Astrocyte of the spinal cord (primary cell): ENCODE data around the gene CCDC183.

Experiments
- DNase-seq: peaks from one replicate; pipeline ENCODE4 v3.0.0; 2011; ENCODE audit warnings: low read depth, low spot score
- H3K4me3 ChIP-seq: 2 replicates; pipeline ENCODE4 v1.5.1; 2011; ENCODE audit warnings: low read depth, mild to moderate bottlenecking, low read length, moderate library complexity
- in situ Hi-C: cut with HindIII; loops from 2 replicates; pipeline ENCODE4 v1.10.0; 2017; ENCODE audit warnings: low sequenced_read_pairs
- TF ChIP-seq, protein P1 (sequence below): IDR thresholded peaks from 2 replicates; pipeline ENCODE4 v1.5.1; 2012; ENCODE audit warnings: low read depth, mild to moderate bottlenecking, low read length, inconsistent platforms

CCDC183 gene

DNA sequence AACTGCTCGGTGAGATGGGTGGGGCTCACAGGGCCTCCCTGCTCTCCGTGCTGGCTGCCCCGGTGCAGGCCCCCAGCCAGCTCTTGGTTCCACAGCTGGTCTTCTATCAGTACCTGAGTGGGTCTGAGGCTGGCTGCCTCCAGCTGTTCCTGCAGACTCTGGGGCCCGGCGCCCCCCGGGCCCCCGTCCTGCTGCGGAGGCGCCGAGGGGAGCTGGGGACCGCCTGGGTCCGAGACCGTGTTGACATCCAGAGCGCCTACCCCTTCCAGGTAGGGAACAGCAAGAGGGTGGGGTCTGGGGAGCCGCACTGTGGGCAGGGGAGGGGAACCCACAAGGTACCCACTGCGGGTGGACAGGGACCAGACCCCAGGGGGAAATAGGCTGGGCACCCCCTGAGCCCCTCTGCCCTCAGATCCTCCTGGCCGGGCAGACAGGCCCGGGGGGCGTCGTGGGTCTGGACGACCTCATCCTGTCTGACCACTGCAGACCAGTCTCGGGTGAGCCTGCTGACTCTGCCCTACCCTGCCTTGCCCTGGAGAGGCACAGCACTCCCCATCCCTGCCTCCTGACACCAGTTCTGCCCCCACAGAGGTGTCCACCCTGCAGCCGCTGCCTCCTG lies 58.8 kb downstream of the CCDC183 start:
- TF ChIP-seq, protein P1, sequence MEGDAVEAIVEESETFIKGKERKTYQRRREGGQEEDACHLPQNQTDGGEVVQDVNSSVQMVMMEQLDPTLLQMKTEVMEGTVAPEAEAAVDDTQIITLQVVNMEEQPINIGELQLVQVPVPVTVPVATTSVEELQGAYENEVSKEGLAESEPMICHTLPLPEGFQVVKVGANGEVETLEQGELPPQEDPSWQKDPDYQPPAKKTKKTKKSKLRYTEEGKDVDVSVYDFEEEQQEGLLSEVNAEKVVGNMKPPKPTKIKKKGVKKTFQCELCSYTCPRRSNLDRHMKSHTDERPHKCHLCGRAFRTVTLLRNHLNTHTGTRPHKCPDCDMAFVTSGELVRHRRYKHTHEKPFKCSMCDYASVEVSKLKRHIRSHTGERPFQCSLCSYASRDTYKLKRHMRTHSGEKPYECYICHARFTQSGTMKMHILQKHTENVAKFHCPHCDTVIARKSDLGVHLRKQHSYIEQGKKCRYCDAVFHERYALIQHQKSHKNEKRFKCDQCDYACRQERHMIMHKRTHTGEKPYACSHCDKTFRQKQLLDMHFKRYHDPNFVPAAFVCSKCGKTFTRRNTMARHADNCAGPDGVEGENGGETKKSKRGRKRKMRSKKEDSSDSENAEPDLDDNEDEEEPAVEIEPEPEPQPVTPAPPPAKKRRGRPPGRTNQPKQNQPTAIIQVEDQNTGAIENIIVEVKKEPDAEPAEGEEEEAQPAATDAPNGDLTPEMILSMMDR: no peak
- in situ Hi-C loops: no loop called here
- no peak for DNase-seq
- no peak overlapping the region for H3K4me3 ChIP-seq

DNA sequence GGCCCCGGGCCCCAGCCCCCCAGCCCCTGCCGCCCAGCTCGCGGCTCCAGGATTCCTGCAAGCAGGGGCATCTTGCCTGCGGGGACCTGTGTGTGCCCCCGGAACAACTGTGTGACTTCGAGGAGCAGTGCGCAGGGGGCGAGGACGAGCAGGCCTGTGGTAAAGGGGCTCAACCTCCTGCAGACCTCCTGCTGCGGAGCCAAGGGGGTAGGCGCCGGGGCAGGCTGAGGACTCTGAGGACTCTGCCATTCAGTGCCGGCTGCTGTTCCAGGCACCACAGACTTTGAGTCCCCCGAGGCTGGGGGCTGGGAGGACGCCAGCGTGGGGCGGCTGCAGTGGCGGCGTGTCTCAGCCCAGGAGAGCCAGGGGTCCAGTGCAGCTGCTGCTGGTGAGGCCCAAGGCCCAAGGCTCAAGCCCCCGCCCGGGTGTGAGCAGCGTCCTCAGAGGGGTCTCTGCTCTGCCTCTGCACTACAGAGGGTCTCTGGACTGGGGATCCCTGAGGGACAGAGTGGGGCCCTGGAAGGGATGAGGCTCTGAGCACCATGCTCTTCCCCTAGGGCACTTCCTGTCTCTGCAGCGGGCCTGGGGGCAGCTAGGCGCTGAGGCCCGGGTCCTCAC lies 59.4 kb downstream of the CCDC183 start:
- in situ Hi-C loops: no loop called here
- no peak for DNase-seq
- TF ChIP-seq, protein P1: no peak

DNA sequence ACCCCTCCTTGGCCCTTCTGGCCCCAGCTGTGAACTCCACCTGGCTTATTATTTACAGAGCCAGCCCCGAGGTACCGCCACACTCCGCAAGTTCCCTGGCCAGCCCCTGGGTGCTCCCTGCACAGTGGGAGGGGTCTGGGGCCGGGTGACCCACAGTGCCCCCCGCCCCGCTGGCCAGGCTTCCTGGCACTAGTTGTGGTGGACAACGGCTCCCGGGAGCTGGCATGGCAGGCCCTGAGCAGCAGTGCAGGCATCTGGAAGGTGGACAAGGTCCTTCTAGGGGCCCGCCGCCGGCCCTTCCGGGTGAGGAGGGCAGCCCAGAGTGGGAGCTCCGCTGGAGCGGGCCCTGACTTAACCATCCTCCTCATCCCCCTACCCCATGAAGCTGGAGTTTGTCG lies 59.9 kb downstream of the CCDC183 start:
- DNase-seq: no peak
- in situ Hi-C loops: no loop called here
- H3K4me3 ChIP-seq: no peak overlapping the region
- TF ChIP-seq, protein P1: no peak

More for the DNA sequence above, 59.4 kb downstream of the CCDC183 start:
- H3K4me3 ChIP-seq: no peak overlapping the region

DNA sequence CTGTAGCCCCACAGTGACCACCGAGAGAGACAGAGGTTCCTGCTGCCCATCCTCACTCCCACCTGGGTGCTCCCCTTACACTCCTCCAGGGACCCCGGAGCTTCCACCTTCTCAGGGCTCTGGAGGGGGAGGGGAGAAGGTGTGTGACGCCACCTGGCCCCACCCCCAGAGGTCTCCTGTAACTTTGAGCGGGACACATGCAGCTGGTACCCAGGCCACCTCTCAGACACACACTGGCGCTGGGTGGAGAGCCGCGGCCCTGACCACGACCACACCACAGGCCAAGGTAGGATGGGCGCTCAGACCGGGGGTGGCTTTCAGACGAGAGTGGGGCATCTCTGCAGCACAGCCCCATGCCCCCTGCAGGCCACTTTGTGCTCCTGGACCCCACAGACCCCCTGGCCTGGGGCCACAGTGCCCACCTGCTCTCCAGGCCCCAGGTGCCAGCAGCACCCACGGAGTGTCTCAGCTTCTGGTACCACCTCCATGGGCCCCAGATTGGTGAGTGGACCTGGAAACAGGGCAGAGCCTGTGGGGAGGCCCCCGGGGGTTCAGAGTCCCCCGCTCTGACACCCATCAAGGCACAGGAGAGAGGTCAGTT lies 60.5 kb downstream of the CCDC183 start:
- no peak overlapping the region for H3K4me3 ChIP-seq
- no peak for DNase-seq
- in situ Hi-C loops: no loop called here
- TF ChIP-seq, protein P1: no peak

DNA sequence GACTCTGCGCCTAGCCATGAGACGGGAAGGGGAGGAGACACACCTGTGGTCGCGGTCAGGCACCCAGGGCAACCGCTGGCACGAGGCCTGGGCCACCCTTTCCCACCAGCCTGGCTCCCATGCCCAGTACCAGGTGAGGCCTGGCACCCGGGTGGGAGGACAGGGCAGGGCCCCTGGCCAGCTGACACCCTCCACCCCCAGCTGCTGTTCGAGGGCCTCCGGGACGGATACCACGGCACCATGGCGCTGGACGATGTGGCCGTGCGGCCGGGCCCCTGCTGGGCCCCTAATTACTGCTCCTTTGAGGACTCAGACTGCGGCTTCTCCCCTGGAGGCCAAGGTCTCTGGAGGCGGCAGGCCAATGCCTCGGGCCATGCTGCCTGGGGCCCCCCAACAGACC lies 61.0 kb downstream of the CCDC183 start:
- no peak overlapping the region for H3K4me3 ChIP-seq
- in situ Hi-C loops: no loop called here

More for the DNA sequence above, 61.0 kb downstream of the CCDC183 start:
- TF ChIP-seq, protein P1: no peak
- no peak for DNase-seq
